DND-41 (cell line): ENCODE results near the gene TFEB.

Experiments
- CTCF ChIP-seq: IDR thresholded peaks from 2 replicates; pipeline ENCODE4 v1.5.1; 2012; ENCODE audit warnings: borderline replicate concordance, low read length, moderate library complexity, mild to moderate bottlenecking; ENCODE audit not compliant: poor library complexity, severe bottlenecking; ENCODE audit errors: extremely low read depth
- EZH2 ChIP-seq: IDR thresholded peaks from 3 replicates; pipeline ENCODE4 v1.6.1; 2012; ENCODE audit warnings: borderline replicate concordance, low read depth, mild to moderate bottlenecking, moderate library complexity, low read length, inconsistent platforms; ENCODE audit not compliant: severe bottlenecking

DNA sequence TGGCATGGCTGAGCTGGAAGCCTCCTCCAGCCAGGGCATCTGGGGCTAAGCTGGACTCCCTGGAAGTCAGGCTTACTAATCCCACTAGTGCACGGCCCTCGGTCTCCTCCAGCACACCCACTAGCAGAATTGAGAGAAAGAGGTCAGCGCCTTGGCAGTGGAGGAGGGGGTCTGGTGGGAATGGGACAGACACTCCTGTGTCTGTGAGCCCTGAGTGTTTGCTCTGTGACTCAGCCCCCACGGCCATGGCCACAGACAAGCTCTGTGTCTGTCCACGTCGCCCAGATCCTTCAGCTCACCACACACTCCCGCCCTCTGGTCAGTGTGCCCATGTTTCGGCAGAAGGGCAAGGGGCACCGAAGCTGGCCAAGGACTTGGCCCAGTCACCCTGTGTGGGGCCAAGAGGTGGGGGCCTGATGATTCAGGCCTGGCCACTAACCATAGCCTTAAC lies 88.3 kb downstream of the TFEB start:
- TF ChIP-seq CTCF (no peak), EZH2 (no peak)
